Parathyroid adenoma (tissue), 2 donors: Measurements from ENCODE around the gene PALLD.

Source experiments
- H2AFZ ChIP-seq: fragments of 300-600 bp; sonication (generic); one replicate; pipeline ENCODE4 v1.7.0; 2017; ENCODE audit warnings: antibody characterized with exemption, mild to moderate bottlenecking
- H3K27ac ChIP-seq: fragments of 300-600 bp; sonication (generic); one replicate; pipeline ENCODE4 v1.7.0; 2017
- H3K27me3 ChIP-seq: fragments of 300-600 bp; sonication (generic); one replicate; pipeline ENCODE4 v1.7.0; 2017; ENCODE audit warnings: low read length; ENCODE audit not compliant: control insufficient read depth, insufficient read depth
- H3K36me3 ChIP-seq: fragments of 300-600 bp; sonication (generic); one replicate; pipeline ENCODE4 v1.7.0; 2017; ENCODE audit warnings: low read length; ENCODE audit not compliant: control insufficient read depth, insufficient read depth
- H3K4me1 ChIP-seq: fragments of 300-600 bp; sonication (generic); one replicate; pipeline ENCODE4 v1.7.0; 2017; ENCODE audit warnings: control low read depth
- H3K4me2 ChIP-seq: fragments of 300-600 bp; sonication (generic); one replicate; pipeline ENCODE4 v1.7.0; 2017; ENCODE audit warnings: low read length
- H3K4me3 ChIP-seq: fragments of 300-600 bp; sonication (generic); one replicate; pipeline ENCODE4 v1.7.0; 2017; ENCODE audit warnings: low read depth, low read length
- H3K79me2 ChIP-seq: fragments of 300-600 bp; sonication (generic); one replicate; pipeline ENCODE4 v1.7.0; 2017; ENCODE audit warnings: control low read depth
- H3K9ac ChIP-seq: fragments of 300-600 bp; sonication (generic); one replicate; pipeline ENCODE4 v1.7.0; 2017; ENCODE audit warnings: mild to moderate bottlenecking
- H3K9me3 ChIP-seq: fragments of 300-600 bp; sonication (generic); one replicate; pipeline ENCODE4 v1.7.0; 2017; ENCODE audit warnings: low read length; ENCODE audit not compliant: control insufficient read depth
- TF ChIP-seq, protein P1 (sequence below): fragments of 300-600 bp; sonication (generic); IDR thresholded peaks from one replicate; pipeline ENCODE4 v1.7.0; 2017; ENCODE audit warnings: antibody characterized with exemption, mild to moderate bottlenecking
- donor health status: primary hyperparathyroidism.

The PALLD gene

DNA sequence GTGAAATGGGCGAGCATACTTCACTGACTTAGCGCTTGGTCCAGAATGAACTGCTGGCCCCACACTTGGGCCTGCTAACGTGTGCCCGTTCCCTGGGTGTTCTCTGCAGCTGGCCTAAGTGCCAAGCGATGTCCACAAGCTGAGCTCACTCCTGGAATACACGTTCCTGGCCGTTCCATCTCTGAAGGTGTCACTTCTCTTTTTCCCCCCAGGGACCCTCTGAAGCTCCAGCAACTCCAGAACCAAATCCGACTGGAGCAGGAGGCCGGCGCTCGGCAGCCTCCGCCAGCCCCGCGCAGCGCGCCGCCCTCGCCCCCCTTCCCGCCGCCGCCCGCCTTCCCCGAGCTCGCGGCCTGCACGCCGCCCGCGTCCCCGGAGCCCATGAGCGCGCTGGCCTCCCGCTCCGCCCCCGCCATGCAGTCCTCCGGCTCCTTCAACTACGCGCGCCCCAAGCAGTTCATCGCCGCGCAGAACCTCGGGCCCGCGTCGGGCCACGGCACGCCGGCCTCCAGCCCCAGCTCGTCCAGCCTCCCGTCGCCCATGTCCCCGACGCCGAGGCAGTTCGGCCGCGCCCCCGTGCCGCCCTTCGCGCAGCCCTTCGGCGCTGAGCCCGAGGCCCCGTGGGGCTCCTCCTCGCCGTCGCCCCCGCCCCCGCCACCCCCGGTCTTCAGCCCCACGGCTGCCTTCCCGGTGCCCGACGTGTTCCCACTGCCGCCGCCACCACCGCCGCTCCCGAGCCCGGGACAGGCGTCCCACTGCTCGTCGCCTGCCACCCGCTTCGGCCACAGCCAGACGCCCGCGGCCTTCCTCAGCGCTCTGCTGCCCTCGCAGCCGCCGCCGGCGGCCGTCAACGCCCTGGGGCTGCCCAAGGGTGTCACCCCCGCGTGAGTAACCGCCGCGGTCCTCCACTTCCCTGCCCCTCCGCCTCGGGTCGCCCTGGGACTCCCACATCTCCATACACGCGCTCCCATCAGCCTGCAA lies 380.9 kb downstream of the PALLD start:
- Histone ChIP-seq H3K9ac (no peak overlapping the region), H3K27ac (no peak overlapping the region)

DNA sequence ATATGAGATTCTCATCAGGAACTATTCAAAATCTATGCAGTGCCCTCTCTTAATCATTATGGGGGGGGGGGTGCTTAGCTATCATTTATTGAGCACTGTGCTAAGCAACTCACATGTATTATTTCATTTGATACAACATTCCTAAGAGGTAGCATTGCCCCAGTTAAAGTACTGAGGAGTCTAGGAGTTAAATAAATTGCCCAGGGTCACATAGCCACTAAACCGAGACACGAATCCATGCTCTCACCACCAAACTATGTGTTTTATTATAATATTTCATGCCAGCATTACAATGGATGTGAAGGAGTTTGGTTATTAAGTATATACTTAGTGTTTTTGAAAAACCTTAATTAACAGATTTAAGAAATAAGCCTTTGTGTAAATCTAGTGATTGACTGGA lies 381.8 kb downstream of the PALLD start:
- TF ChIP-seq, protein P1, sequence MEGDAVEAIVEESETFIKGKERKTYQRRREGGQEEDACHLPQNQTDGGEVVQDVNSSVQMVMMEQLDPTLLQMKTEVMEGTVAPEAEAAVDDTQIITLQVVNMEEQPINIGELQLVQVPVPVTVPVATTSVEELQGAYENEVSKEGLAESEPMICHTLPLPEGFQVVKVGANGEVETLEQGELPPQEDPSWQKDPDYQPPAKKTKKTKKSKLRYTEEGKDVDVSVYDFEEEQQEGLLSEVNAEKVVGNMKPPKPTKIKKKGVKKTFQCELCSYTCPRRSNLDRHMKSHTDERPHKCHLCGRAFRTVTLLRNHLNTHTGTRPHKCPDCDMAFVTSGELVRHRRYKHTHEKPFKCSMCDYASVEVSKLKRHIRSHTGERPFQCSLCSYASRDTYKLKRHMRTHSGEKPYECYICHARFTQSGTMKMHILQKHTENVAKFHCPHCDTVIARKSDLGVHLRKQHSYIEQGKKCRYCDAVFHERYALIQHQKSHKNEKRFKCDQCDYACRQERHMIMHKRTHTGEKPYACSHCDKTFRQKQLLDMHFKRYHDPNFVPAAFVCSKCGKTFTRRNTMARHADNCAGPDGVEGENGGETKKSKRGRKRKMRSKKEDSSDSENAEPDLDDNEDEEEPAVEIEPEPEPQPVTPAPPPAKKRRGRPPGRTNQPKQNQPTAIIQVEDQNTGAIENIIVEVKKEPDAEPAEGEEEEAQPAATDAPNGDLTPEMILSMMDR = no peak
- Histone ChIP-seq H3K4me1 (no peaks in the 10 kb centered on the region), H3K9me3 (no peaks in the 10 kb centered on the region), H2AFZ (no peak overlapping the region), H3K79me2 (peaks cover 10% of the 10 kb centered on the region), H3K27ac (no peak overlapping the region), H3K9ac (no peak overlapping the region), H3K4me3 (no peak overlapping the region), H3K36me3 (no peaks in the 10 kb centered on the region), H3K27me3 (no peaks in the 10 kb centered on the region), H3K4me2 (no peak overlapping the region)

More for the DNA sequence above, 380.9 kb downstream of the PALLD start:
- peaks cover 11% of the 10 kb centered on the region for H3K79me2 ChIP-seq
- H3K4me2 ChIP-seq = no peak overlapping the region
- H3K9me3 ChIP-seq = no peaks in the 10 kb centered on the region
- no peaks in the 10 kb centered on the region for H3K27me3 ChIP-seq
- no peak overlapping the region for H3K4me3 ChIP-seq
- H2AFZ ChIP-seq = no peak overlapping the region
- no peaks in the 10 kb centered on the region for H3K4me1 ChIP-seq
- TF ChIP-seq, protein P1 = no peak
- no peaks in the 10 kb centered on the region for H3K36me3 ChIP-seq

- Histone ChIP-seq H3K9me3 (no peaks in the 10 kb centered on the region), H3K4me3 (no peak overlapping the region), H3K79me2 (peaks cover 8% of the 10 kb centered on the region), H3K4me2 (no peak overlapping the region), H3K27me3 (no peaks in the 10 kb centered on the region), H3K9ac (no peak overlapping the region), H3K36me3 (no peaks in the 10 kb centered on the region), H3K4me1 (no peaks in the 10 kb centered on the region), H2AFZ (no peak overlapping the region), H3K27ac (no peak overlapping the region)
- TF ChIP-seq, protein P1 = no peak
These were observed 382.3 kb downstream of the PALLD start for GRCh38 chr4:168879188-168879587.

- Histone ChIP-seq H3K4me1 (no peaks in the 10 kb centered on the region), H3K27ac (no peak overlapping the region)
These were observed 383.3 kb downstream of the PALLD start for GRCh38 chr4:168880072-168880675.

More at GRCh38 chr4:168880072-168880675, 383.3 kb downstream of the PALLD start:
- no peaks in the 10 kb centered on the region for H3K36me3 ChIP-seq
- no peaks in the 10 kb centered on the region for H3K9me3 ChIP-seq
- no peak overlapping the region for H3K4me3 ChIP-seq
- H3K79me2 ChIP-seq = peaks cover 8% of the 10 kb centered on the region
- no peak overlapping the region for H3K9ac ChIP-seq
- no peak overlapping the region for H3K4me2 ChIP-seq
- H3K27me3 ChIP-seq = no peaks in the 10 kb centered on the region
- TF ChIP-seq, protein P1 = no peak
- H2AFZ ChIP-seq = no peak overlapping the region
